Measurements from ENCODE around the gene ULBP2.

Gene ULBP2

GRCh38 chr6:149948011-149948410, 6.2 kb downstream of the ULBP2 start:
- H3K9me3 ChIP-seq (ENCODE audit: insufficient read depth, low read length), result no peaks in the 10 kb centered on the region
- H3K4me2 ChIP-seq (ENCODE audit: low read length), result no peak overlapping the region
- peaks cover 35% of the 10 kb centered on the region for H3K27me3 ChIP-seq (ENCODE audit: low read depth, low read length)
- no peak overlapping the region for H2AFZ ChIP-seq (ENCODE audit: low read depth, low read length)
- no peak overlapping the region for H3K4me3 ChIP-seq (ENCODE audit: low read length)
- no peak overlapping the region for H3K9ac ChIP-seq (ENCODE audit: low read length)
- TF ChIP-seq, protein P1, sequence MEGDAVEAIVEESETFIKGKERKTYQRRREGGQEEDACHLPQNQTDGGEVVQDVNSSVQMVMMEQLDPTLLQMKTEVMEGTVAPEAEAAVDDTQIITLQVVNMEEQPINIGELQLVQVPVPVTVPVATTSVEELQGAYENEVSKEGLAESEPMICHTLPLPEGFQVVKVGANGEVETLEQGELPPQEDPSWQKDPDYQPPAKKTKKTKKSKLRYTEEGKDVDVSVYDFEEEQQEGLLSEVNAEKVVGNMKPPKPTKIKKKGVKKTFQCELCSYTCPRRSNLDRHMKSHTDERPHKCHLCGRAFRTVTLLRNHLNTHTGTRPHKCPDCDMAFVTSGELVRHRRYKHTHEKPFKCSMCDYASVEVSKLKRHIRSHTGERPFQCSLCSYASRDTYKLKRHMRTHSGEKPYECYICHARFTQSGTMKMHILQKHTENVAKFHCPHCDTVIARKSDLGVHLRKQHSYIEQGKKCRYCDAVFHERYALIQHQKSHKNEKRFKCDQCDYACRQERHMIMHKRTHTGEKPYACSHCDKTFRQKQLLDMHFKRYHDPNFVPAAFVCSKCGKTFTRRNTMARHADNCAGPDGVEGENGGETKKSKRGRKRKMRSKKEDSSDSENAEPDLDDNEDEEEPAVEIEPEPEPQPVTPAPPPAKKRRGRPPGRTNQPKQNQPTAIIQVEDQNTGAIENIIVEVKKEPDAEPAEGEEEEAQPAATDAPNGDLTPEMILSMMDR (IDR thresholded peaks at IDR 0.05; ENCODE audit: low read depth, low read length), result no peak
- TF ChIP-seq EZH2phosphoT487 (IDR thresholded peaks at IDR 0.05; ENCODE audit: low read depth), result no peak
- H4K20me1 ChIP-seq (ENCODE audit: insufficient read depth, low read length), result no peaks in the 10 kb centered on the region
- no peak overlapping the region for H3K27ac ChIP-seq (ENCODE audit: low read length)
- H3K4me1 ChIP-seq (ENCODE audit: low read length), result no peaks in the 10 kb centered on the region
- no peaks in the 10 kb centered on the region for H3K79me2 ChIP-seq (ENCODE audit: low read length)
- H3K36me3 ChIP-seq (replicated peaks; ENCODE audit: low read depth, low read length), result no peaks in the 10 kb centered on the region

DNA sequence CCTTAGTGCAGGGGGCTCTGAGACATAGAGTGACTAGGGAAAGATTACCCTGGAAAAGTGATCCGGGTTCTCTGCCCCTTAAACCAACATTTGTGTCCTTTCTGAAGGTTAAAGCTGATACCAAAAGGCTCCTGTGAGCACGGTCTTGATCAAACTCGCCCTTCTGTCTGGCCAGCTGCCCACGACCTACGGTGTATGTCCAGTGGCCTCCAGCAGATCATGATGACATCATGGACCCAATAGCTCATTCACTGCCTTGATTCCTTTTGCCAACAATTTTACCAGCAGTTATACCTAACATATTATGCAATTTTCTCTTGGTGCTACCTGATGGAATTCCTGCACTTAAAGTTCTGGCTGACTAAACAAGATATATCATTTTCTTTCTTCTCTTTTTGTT, 6.8 kb downstream of the ULBP2 start:
- H2AFZ ChIP-seq (ENCODE audit: low read depth, low read length), result no peak overlapping the region
- no peaks in the 10 kb centered on the region for H3K9me3 ChIP-seq (ENCODE audit: insufficient read depth, low read length)
- TF ChIP-seq, protein P1 (IDR thresholded peaks at IDR 0.05; ENCODE audit: low read depth, low read length), result no peak
- no peak for TF ChIP-seq EZH2phosphoT487 (IDR thresholded peaks at IDR 0.05; ENCODE audit: low read depth)
- no peaks in the 10 kb centered on the region for H3K36me3 ChIP-seq (replicated peaks; ENCODE audit: low read depth, low read length)
- no peaks in the 10 kb centered on the region for H3K4me1 ChIP-seq (ENCODE audit: low read length)
- no peak overlapping the region for H3K4me3 ChIP-seq (ENCODE audit: low read length)
- H3K4me2 ChIP-seq (ENCODE audit: low read length), result no peak overlapping the region
- no peaks in the 10 kb centered on the region for H4K20me1 ChIP-seq (ENCODE audit: insufficient read depth, low read length)
- H3K27ac ChIP-seq (ENCODE audit: low read length), result no peak overlapping the region
- H3K27me3 ChIP-seq (ENCODE audit: low read depth, low read length), result peaks cover 36% of the 10 kb centered on the region
- no peak overlapping the region for H3K9ac ChIP-seq (ENCODE audit: low read length)
- no peaks in the 10 kb centered on the region for H3K79me2 ChIP-seq (ENCODE audit: low read length)

DNA sequence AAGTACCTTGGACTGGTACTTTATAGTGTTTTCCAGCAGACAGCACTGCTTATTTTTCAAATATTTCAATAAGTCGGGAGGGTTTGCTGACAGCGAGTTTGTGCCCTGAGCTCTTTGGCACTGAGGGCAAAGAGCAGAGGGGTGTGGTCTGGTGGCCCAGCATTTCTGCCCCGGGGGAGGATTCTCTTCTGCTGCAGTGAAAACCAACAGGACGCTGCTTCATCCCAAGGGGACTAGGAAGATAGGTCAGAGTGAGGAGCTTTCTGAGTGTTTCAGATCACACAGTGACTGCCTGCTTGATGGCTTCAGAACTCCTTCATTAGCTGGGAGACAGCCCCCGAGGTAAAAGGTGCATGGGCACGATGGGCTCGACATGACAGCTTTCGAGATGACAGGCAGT, 8.6 kb downstream of the ULBP2 start:
- peaks cover 36% of the 10 kb centered on the region for H3K27me3 ChIP-seq (ENCODE audit: low read depth, low read length)
- H3K9me3 ChIP-seq (ENCODE audit: insufficient read depth, low read length), result no peaks in the 10 kb centered on the region
- H3K4me1 ChIP-seq (ENCODE audit: low read length), result no peaks in the 10 kb centered on the region
- TF ChIP-seq, protein P1 (IDR thresholded peaks at IDR 0.05; ENCODE audit: low read depth, low read length), result no peak
- TF ChIP-seq EZH2phosphoT487 (IDR thresholded peaks at IDR 0.05; ENCODE audit: low read depth), result no peak
- no peak overlapping the region for H2AFZ ChIP-seq (ENCODE audit: low read depth, low read length)
- no peak overlapping the region for H3K4me3 ChIP-seq (ENCODE audit: low read length)
- H3K27ac ChIP-seq (ENCODE audit: low read length), result no peak overlapping the region
- no peaks in the 10 kb centered on the region for H4K20me1 ChIP-seq (ENCODE audit: insufficient read depth, low read length)
- H3K9ac ChIP-seq (ENCODE audit: low read length), result no peak overlapping the region
- H3K36me3 ChIP-seq (replicated peaks; ENCODE audit: low read depth, low read length), result no peaks in the 10 kb centered on the region
- H3K79me2 ChIP-seq (ENCODE audit: low read length), result no peaks in the 10 kb centered on the region
- H3K4me2 ChIP-seq (ENCODE audit: low read length), result 0 out of 2 replicates have a peak overlapping the region, but pooled peaks have one; percentile 20

DNA sequence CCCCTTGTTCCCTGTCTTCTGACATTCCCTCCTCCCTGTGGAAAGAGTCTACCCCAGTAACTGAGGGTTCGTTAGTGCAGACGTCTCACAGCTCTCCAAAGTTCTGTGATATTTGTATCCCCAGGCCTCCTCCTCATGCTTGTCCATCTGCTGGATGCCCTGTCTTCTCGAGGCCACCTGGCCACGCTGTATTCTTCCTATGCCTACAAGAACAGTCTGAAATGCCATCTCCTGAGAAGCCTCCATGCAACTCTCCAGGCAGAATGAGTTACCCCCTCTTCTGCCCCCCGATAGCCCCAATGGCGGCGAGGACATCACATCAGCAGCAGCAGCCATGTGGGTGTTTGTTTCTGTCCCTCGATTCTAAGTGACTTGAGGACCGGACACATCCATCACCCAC, 9.3 kb downstream of the ULBP2 start:
- H3K4me3 ChIP-seq (ENCODE audit: low read length), result no peak overlapping the region
- no peaks in the 10 kb centered on the region for H4K20me1 ChIP-seq (ENCODE audit: insufficient read depth, low read length)
- no peak overlapping the region for H3K4me2 ChIP-seq (ENCODE audit: low read length)
- H3K79me2 ChIP-seq (ENCODE audit: low read length), result no peaks in the 10 kb centered on the region
- H3K9me3 ChIP-seq (ENCODE audit: insufficient read depth, low read length), result no peaks in the 10 kb centered on the region
- H3K27me3 ChIP-seq (ENCODE audit: low read depth, low read length), result peaks cover 43% of the 10 kb centered on the region
- no peak overlapping the region for H2AFZ ChIP-seq (ENCODE audit: low read depth, low read length)
- TF ChIP-seq, protein P1 (IDR thresholded peaks at IDR 0.05; ENCODE audit: low read depth, low read length), result no peak
- no peak for TF ChIP-seq EZH2phosphoT487 (IDR thresholded peaks at IDR 0.05; ENCODE audit: low read depth)
- H3K4me1 ChIP-seq (ENCODE audit: low read length), result no peaks in the 10 kb centered on the region
- no peaks in the 10 kb centered on the region for H3K36me3 ChIP-seq (replicated peaks; ENCODE audit: low read depth, low read length)
- no peak overlapping the region for H3K27ac ChIP-seq (ENCODE audit: low read length)
- H3K9ac ChIP-seq (ENCODE audit: low read length), result no peak overlapping the region

Measured in OCI-LY3 (cell line).